IPS-18a (cell line): ENCODE data around the gene KAZALD1.

ENCODE experiments used
- H3K27ac ChIP-seq: one replicate; pipeline ENCODE4 v1.5.1; 2013; ENCODE audit warnings: low read length
- H3K27me3 ChIP-seq: one replicate; pipeline ENCODE4 v1.6.1; 2013; ENCODE audit warnings: mild to moderate bottlenecking, low read length; ENCODE audit not compliant: control insufficient read depth, insufficient read depth
- H3K36me3 ChIP-seq: one replicate; pipeline ENCODE4 v1.6.1; 2013; ENCODE audit warnings: low read depth, low read length; ENCODE audit not compliant: control insufficient read depth
- H3K4me1 ChIP-seq: one replicate; pipeline ENCODE4 v1.6.1; 2013; ENCODE audit warnings: low read depth, low read length; ENCODE audit not compliant: control insufficient read depth
- H3K4me3 ChIP-seq: one replicate; pipeline ENCODE4 v1.5.1; 2013; ENCODE audit warnings: low read length
- H3K9ac ChIP-seq: one replicate; pipeline ENCODE4 v1.6.1; 2013; ENCODE audit warnings: mild to moderate bottlenecking, low read length, moderate library complexity
- H3K9me3 ChIP-seq: one replicate; pipeline ENCODE4 v1.6.1; 2013; ENCODE audit warnings: low read depth, low read length; ENCODE audit not compliant: control insufficient read depth

Gene KAZALD1, protein sequence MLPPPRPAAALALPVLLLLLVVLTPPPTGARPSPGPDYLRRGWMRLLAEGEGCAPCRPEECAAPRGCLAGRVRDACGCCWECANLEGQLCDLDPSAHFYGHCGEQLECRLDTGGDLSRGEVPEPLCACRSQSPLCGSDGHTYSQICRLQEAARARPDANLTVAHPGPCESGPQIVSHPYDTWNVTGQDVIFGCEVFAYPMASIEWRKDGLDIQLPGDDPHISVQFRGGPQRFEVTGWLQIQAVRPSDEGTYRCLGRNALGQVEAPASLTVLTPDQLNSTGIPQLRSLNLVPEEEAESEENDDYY

DNA sequence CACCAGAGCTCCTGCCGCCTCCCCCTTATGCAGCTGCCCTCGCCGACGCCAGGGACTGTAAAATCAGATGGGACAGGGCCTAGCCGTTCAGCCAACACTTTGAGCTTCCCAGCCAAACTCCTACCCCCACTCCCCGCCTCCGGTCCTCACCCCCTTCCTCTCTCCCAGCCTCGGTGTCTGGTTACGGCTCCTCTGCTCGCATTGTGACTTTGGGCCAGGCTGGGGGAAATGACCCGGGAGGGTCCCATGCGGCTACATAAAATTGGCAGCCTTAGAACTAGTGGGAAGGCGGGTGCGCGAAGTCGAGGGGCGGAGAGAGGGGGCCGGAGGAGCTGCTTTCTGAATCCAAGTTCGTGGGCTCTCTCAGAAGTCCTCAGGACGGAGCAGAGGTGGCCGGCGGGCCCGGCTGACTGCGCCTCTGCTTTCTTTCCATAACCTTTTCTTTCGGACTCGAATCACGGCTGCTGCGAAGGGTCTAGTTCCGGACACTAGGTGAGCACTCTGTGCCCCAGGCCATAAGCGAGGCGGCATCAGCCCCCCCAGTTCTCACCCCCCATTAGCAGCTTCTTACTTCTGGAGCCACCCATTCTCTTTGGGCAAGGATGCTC is at the start of gene KAZALD1:
TSS of gene KAZALD1 (plus strand) at position 366 of the 608 bp plus-strand sequence. CDS start 604 bp downstream, outside the sequence.
- peaks cover 57% of the 10 kb centered on the region for H3K27me3 ChIP-seq
- no peaks in the 10 kb centered on the region for H3K36me3 ChIP-seq
- H3K4me3 ChIP-seq = peak within 1 kb of the TSS; percentile 89
- H3K9ac ChIP-seq = peak within 1 kb of the TSS; percentile 87
- peaks cover 22% of the 10 kb centered on the region for H3K4me1 ChIP-seq
- no peak within 1 kb of the TSS for H3K27ac ChIP-seq
- H3K9me3 ChIP-seq = no peaks in the 10 kb centered on the region

DNA sequence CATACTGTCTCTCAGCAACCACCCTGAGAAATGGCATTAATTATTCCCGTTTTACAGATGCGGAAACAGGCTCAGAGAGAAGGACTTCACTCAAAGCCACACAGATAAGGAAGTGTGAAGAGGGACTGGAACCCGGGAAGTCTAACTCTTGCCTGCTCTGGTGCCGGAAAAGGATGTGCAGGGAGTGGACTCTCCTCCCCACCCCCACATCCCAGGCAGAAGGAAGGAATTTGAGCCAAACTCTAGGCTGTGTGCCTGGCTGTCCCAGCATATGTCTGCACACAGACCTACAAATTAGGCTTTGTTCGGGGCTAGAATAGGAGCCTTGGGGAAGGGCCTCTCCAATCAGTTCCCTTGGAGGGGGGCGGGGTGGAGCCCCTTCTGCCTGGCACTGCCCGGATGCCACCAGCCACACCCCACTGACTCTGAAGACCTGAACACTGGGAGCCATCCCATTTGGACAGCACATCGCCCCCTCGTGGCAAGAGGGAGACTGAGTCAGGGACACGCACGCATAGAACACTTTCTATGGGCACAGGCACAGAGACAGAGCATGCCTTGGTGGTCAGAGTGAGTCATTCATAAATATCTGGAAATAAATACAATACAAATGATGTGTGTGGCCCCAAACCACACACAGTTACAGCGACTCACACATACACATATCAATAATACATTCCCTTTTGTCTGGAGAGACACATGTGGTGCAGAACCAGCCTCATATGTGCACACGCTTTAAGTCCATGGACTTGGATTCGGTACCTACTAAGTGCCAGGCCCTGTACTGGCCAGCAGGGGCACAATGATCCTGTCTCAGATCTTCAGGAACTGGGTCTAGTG is 49.0 kb upstream of the KAZALD1 start:
- no peak overlapping the region for H3K9ac ChIP-seq
- H3K4me1 ChIP-seq = no peaks in the 10 kb centered on the region
- H3K27ac ChIP-seq = no peak overlapping the region
- no peak overlapping the region for H3K4me3 ChIP-seq
- no peaks in the 10 kb centered on the region for H3K36me3 ChIP-seq
- H3K27me3 ChIP-seq = peaks cover 24% of the 10 kb centered on the region
- H3K9me3 ChIP-seq = no peaks in the 10 kb centered on the region

DNA sequence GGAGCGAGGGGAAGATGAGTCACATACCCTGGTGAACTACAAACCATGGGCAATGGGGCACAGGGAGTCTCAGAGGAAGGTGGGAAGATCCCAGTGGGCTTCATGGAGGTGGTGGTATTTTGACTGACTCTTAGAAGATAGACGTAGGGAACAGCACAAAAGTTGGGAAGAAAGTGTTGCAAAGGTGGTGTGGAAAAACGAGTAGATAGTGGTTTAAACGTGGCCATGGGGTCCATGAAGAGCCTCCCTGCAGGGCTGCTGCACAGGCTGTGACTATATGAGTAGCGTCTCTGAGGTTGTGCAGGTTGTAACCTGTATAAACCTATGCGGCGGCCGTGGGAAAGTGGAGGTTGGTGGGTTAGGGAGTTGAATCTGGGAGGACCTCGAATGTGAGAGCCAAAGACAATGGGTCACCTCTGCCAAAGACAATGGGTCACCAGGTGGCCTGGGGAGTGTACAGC is 48.4 kb upstream of the KAZALD1 start:
- Histone ChIP-seq H3K27ac (no peak overlapping the region), H3K4me1 (peaks cover 2% of the 10 kb centered on the region), H3K9ac (no peak overlapping the region), H3K27me3 (peaks cover 30% of the 10 kb centered on the region), H3K36me3 (no peaks in the 10 kb centered on the region), H3K4me3 (no peak overlapping the region), H3K9me3 (no peaks in the 10 kb centered on the region)

DNA sequence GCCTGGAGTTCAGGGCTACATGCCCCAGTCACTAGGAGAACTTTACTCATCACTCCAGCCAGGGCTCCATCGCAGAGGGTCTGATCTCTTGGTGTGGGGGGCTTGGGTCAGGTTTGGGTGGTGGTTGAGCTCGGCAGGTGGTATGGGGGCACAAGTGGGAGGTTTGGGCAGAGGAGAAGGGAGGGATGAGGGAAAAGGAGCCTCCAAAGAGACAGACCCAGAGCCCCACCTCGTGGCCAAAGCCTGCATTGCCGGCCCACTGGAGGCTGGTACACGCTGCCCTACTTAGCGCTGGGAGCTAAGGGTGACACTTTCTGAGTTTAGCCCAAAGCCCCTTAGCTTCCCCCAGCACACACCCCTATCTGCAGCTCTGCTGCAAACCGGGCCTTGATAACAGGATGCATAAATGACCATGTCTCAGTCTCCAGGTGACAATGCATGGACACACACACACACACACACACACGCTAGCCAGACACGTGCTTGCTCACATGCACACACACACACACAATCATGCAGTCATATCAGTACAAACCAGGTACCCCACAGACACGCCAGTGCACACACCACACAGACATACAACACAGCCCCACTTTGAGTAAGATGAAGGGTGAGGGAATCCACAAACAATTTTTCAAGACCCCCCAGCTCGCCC is 47.4 kb upstream of the KAZALD1 start:
- H3K36me3 ChIP-seq = no peaks in the 10 kb centered on the region
- H3K4me3 ChIP-seq = no peak overlapping the region
- peaks cover 40% of the 10 kb centered on the region for H3K27me3 ChIP-seq
- H3K9ac ChIP-seq = no peak overlapping the region
- H3K9me3 ChIP-seq = no peaks in the 10 kb centered on the region
- no peak overlapping the region for H3K27ac ChIP-seq
- peaks cover 3% of the 10 kb centered on the region for H3K4me1 ChIP-seq

DNA sequence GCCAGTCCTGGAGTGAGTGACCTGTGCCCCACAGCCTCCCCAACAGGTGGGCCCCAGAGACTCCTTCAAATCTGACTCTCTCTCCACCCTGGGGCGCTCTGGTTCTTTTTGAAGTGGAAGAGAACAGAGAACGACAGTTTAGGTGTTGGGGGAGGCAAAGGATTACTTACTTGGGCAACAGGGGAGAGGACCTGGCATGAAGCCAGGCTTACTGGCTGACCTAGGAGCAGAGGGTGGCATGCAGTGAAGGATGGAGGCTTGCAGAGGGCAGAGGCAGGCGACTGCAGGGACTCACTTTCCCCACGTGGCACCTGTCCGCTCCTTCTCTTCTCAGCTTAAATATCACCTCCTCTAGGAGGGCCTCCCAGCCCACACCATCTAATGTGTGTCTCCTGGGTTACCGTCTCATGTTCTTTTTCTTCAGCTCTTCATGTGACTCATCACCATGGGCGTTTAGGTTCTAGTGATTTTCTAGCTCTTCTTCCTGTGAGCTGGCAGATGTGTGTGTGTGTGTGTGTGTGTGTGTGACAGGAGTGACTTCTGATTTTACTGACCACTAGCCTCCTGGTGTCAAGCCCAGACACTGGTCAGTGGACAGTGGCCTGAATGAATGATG is 46.7 kb upstream of the KAZALD1 start:
- Histone ChIP-seq H3K27ac (no peak overlapping the region), H3K4me1 (peaks cover 3% of the 10 kb centered on the region), H3K9ac (no peak overlapping the region)

DNA sequence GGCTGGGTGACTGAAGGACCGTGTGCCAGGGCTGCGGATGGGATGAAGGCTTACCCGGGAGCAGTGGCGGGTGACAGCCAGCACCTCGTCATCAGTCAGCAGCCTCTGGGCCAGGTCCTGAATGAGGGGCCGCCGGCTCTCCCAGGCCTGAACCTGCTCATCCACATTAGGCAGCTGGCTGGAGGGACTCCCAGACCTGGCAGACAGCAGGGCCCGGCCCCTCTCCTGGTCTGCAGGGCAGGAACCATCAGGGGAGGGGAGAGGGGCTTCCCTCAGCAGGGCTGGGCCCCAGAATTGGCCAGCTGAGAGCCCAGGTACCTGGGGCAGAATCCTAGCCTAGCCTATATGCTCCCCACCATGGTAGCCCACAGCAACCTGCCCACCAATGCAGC is 46.2 kb upstream of the KAZALD1 start:
- Histone ChIP-seq H3K36me3 (no peaks in the 10 kb centered on the region), H3K27ac (no peak overlapping the region), H3K4me1 (peaks cover 3% of the 10 kb centered on the region), H3K9me3 (no peaks in the 10 kb centered on the region), H3K27me3 (peaks cover 50% of the 10 kb centered on the region), H3K9ac (no peak overlapping the region), H3K4me3 (no peak overlapping the region)

More for the DNA sequence above, 46.7 kb upstream of the KAZALD1 start:
- H3K36me3 ChIP-seq = no peaks in the 10 kb centered on the region
- H3K9me3 ChIP-seq = no peaks in the 10 kb centered on the region
- H3K4me3 ChIP-seq = no peak overlapping the region
- H3K27me3 ChIP-seq = peaks cover 45% of the 10 kb centered on the region

DNA sequence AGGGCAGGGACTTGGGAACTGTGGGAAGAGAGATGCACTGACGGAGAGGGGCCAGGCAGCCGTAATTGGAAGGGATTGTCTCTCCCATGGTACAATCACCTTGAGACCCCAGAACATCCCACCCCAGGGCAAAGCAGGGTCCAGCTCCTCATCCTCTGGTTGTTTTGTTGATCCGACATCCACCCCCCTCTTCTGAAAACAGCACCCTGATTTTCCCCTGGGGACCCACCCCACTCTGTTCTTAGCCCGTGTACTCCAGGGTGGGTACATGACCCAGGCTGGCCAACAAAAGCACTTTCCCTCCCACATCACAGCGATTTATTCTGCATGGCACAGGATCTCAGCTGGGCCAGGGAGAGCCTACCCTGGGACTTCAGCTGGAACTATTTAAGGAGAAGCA is 45.0 kb upstream of the KAZALD1 start:
- no peak overlapping the region for H3K27ac ChIP-seq
- H3K9ac ChIP-seq = no peak overlapping the region
- H3K4me3 ChIP-seq = no peak overlapping the region
- no peaks in the 10 kb centered on the region for H3K9me3 ChIP-seq
- H3K4me1 ChIP-seq = peaks cover 3% of the 10 kb centered on the region
- H3K27me3 ChIP-seq = peaks cover 55% of the 10 kb centered on the region
- no peaks in the 10 kb centered on the region for H3K36me3 ChIP-seq

DNA sequence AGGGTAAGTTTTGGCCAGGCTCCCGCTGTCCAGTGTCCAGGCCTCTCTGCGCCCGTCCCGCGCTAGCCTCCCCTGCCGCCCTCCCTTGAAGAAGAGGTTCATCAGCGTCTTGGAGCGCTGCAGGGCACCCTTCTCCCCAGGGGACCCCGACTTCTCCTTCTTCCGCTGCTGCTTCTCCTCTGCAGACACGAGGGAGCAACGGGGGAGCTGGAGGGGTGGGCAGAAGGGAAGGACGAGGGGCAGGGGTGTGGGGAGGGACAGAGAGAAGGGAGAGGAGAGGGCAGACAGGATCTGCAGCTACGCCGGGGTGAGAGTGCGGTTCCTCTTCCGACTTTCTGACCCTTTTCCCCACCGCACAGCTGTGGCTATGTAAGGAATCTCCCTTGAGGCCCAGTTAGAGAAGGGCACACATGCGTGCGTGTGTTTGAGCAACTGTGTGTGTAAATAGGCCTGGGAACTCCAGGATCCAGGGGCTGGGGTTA is 43.6 kb upstream of the KAZALD1 start:
- H3K9ac ChIP-seq = no peak overlapping the region
- peak overlapping the region; percentile 37 for H3K4me3 ChIP-seq
- H3K27me3 ChIP-seq = peaks cover 55% of the 10 kb centered on the region
- peaks cover 3% of the 10 kb centered on the region for H3K4me1 ChIP-seq
- no peak overlapping the region for H3K27ac ChIP-seq
- H3K36me3 ChIP-seq = no peaks in the 10 kb centered on the region
- no peaks in the 10 kb centered on the region for H3K9me3 ChIP-seq

DNA sequence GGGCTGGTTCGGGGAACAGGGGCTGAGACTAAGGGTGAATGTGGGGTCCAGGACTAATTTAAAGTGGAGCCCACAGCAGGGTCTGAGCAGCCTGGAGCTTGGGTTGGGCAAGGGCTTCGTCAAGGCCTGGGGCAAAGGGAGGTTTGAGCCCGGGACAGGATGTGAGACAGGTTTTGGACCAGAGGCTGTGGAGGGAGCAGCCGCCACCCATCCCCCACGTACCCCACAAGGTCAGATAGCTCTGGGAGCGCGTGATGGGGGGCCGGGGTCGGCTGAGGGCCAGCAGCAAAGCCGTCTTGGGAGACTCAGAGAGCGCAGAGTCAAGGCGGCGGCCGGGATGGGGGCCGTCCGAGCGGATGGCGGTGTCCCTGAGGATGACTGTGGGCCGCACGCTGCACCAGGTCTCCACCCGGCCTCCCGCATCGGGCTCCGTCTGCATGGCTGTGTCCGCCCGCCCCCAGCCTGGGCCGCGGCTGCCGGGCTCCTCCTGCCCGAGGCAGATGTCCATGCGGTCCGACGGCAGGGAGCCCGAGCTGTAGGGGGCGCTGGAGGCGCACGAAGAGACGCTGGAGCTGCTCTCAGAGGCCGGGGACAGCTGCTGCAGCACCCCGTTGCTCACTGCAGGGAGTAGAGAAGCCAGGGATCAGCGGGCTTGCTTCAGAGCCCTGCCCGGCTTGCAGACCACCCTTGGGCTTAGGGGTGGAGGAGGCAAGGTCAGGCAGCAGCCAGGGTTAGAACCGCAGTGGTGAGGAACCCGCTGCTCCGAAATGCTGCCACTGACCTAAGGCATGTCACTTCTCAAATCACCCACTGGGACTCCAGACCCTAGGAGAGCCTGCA is 43.0 kb upstream of the KAZALD1 start:
- H3K36me3 ChIP-seq = no peaks in the 10 kb centered on the region
- H3K9ac ChIP-seq = no peak overlapping the region
- H3K27me3 ChIP-seq = peaks cover 55% of the 10 kb centered on the region
- H3K27ac ChIP-seq = no peak overlapping the region
- H3K9me3 ChIP-seq = no peaks in the 10 kb centered on the region
- peaks cover 3% of the 10 kb centered on the region for H3K4me1 ChIP-seq
- peak overlapping the region; percentile 37 for H3K4me3 ChIP-seq

DNA sequence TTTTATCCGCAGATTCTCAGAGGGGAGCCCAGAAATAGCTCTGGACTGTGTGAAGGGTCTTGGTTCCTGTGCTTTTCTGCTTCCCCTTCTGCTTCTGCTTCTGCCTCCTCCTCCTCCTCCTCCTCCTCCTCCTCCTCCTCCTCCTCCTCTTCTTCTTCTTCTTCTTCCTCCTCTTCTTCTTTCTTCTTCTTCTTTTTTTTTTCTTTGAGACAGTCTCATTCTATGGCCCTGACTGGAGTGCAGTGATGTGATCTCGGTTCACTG is 42.4 kb upstream of the KAZALD1 start:
- H3K27me3 ChIP-seq = peaks cover 54% of the 10 kb centered on the region
- H3K4me1 ChIP-seq = peaks cover 3% of the 10 kb centered on the region
- no peak overlapping the region for H3K9ac ChIP-seq
- no peaks in the 10 kb centered on the region for H3K9me3 ChIP-seq
- no peak overlapping the region for H3K27ac ChIP-seq
- H3K4me3 ChIP-seq = no peak overlapping the region
- no peaks in the 10 kb centered on the region for H3K36me3 ChIP-seq
